Panc1 (cell line): ENCODE data around the gene RNF169. TPM values are rescaled to one million over a fixed set of nuclear protein-coding genes. Genes with fewer than 3 reads are reported as not detected.

Experiments used
- ATAC-seq: fragments of 200-7000 bp; cut with Tn5 transposase; 2 replicates; pipeline ENCODE4 v1.9.1; 2020; ENCODE audit warnings: mild to moderate bottlenecking, moderate library complexity
- BruUV-seq: library from RNA; stranded (reverse); fragments of 400-500 nt; replicated peaks from 2 replicates; lab custom pipeline; 2021; lab: Mats Ljungman, UMichigan
- CTCF ChIA-PET: fragments of 300-600 bp; sonication (Branson Sonifier 250); formaldehyde crosslinking; loops from one replicate; lab custom pipeline; 2022; ENCODE audit warnings: antibody characterized with exemption; lab: Charles Lee
- POLR2A ChIA-PET: fragments of 300-600 bp; sonication (Branson Sonifier 250); formaldehyde crosslinking; loops from one replicate; lab custom pipeline; 2022; ENCODE audit warnings: antibody characterized with exemption; lab: Charles Lee
- DNase-seq: peaks from one replicate; pipeline ENCODE4 v3.0.0-alpha.2; 2010; ENCODE audit warnings: low read depth, low spot score
- H3K27ac ChIP-seq: 2 replicates; pipeline ENCODE4 v1.5.1; 2011; ENCODE audit warnings: mild to moderate bottlenecking, low read length, inconsistent platforms
- H3K27me3 ChIP-seq: fragments of 200-500 bp; sonication (Bioruptor generic); 2 replicates; pipeline ENCODE4 v1.6.0; 2014; ENCODE audit warnings: low read length, inconsistent platforms; ENCODE audit not compliant: control insufficient read depth, insufficient read depth
- H3K36me3 ChIP-seq: fragments of 200-500 bp; sonication (Bioruptor generic); 2 replicates; pipeline ENCODE4 v1.5.1; 2014; ENCODE audit warnings: inconsistent platforms, mild to moderate bottlenecking, low read length, moderate library complexity; ENCODE audit not compliant: control insufficient read depth, insufficient read depth
- H3K4me1 ChIP-seq: 2 replicates; pipeline ENCODE4 v1.5.1; 2011; ENCODE audit warnings: inconsistent platforms, mild to moderate bottlenecking, low read length, moderate library complexity; ENCODE audit not compliant: control insufficient read depth, insufficient read depth
- H3K4me3 ChIP-seq, 2 experiments: 2 replicates each; pipeline ENCODE4 v1.5.1; 2011 to 2012; ENCODE audit warnings: low read depth in 2 of 2, low read length in 2 of 2, mild to moderate bottlenecking in 2 of 2, inconsistent platforms in 1 of 2, moderate library complexity in 1 of 2
- H3K9me3 ChIP-seq: fragments of 200-500 bp; sonication (Bioruptor generic); 2 replicates; pipeline ENCODE4 v1.5.1; 2014; ENCODE audit warnings: low read depth, mild to moderate bottlenecking, inconsistent platforms, low read length, moderate library complexity; ENCODE audit not compliant: control insufficient read depth, insufficient read depth
- POLR2AphosphoS5 ChIP-seq: IDR thresholded peaks from 2 replicates; pipeline ENCODE4 v1.6.1; 2012; ENCODE audit warnings: mild to moderate bottlenecking, low read depth, low read length, moderate library complexity
- SIN3A ChIP-seq: IDR thresholded peaks from 2 replicates; pipeline ENCODE4 v1.6.1; 2012; ENCODE audit warnings: low read depth, mild to moderate bottlenecking, low read length, moderate library complexity, borderline replicate concordance; ENCODE audit not compliant: insufficient read depth
- TCF7L2 ChIP-seq: IDR thresholded peaks from 2 replicates; pipeline ENCODE4 v1.6.1; 2011; ENCODE audit warnings: mild to moderate bottlenecking, low read depth, low read length, inconsistent platforms
- in situ Hi-C: cut with HindIII; loops from 2 replicates; pipeline ENCODE4 v1.10.0; 2016; ENCODE audit warnings: low sequenced_read_pairs, low pct_unique_long_range_greater_than_20kb
- intact Hi-C: fragments of 100-400 bp; cut with micrococcal nuclease; formaldehyde crosslinking; loops from one replicate; pipeline ENCODE4 v1.10.0; 2022; ENCODE audit not compliant: unreplicated experiment
- total RNA-seq: library from RNA; stranded (reverse); gene quantifications from one replicate; pipeline ENCODE4 v1.2.1, GENCODE V29; 2021; ENCODE audit not compliant: unreplicated experiment
- TF ChIP-seq, protein P1 (sequence below): fragments of 450-650 bp; IDR thresholded peaks from 2 replicates; pipeline ENCODE4 v1.5.1; 2017; ENCODE audit warnings: mild to moderate bottlenecking
- TF ChIP-seq, protein P2 (sequence below), 2 experiments: IDR thresholded peaks; 2 replicates each; pipeline ENCODE4 v1.6.1; 2011 to 2012; ENCODE audit warnings: low read depth in 2 of 2, control low read depth in 1 of 2, low read length in 1 of 2, mild to moderate bottlenecking in 1 of 2, moderate library complexity in 1 of 2; ENCODE audit not compliant: insufficient read depth in 1 of 2

RNF169 gene
- total RNA-seq, 1 experiment from 2014 or later = 23.6 TPM

DNA sequence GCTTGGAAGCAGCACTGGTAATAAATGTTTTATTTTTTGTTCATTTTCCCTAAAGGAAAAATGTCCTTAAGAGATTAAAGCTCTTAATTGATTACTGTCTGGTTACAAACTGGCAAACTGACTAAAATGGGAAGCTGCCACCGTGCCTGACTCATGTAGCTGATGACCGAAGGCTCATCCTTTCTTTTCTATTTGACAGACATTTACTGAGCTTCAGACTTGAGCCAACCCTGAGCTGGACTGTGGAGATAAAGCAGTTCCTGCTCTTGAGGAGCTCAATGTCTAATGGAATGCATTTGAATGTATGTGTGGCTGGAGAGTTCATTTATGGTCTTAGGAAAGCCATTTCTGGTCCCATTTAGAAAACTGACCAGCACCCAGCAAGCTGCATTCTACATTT, 91.3 kb downstream of the RNF169 start:
- in situ Hi-C loops = no loop called here
- TF ChIP-seq SIN3A (no peak), POLR2AphosphoS5 (no peak), TCF7L2 (no peak)
- TF ChIP-seq, protein P1, sequence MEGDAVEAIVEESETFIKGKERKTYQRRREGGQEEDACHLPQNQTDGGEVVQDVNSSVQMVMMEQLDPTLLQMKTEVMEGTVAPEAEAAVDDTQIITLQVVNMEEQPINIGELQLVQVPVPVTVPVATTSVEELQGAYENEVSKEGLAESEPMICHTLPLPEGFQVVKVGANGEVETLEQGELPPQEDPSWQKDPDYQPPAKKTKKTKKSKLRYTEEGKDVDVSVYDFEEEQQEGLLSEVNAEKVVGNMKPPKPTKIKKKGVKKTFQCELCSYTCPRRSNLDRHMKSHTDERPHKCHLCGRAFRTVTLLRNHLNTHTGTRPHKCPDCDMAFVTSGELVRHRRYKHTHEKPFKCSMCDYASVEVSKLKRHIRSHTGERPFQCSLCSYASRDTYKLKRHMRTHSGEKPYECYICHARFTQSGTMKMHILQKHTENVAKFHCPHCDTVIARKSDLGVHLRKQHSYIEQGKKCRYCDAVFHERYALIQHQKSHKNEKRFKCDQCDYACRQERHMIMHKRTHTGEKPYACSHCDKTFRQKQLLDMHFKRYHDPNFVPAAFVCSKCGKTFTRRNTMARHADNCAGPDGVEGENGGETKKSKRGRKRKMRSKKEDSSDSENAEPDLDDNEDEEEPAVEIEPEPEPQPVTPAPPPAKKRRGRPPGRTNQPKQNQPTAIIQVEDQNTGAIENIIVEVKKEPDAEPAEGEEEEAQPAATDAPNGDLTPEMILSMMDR = no peak
- TF ChIP-seq, protein P2, sequence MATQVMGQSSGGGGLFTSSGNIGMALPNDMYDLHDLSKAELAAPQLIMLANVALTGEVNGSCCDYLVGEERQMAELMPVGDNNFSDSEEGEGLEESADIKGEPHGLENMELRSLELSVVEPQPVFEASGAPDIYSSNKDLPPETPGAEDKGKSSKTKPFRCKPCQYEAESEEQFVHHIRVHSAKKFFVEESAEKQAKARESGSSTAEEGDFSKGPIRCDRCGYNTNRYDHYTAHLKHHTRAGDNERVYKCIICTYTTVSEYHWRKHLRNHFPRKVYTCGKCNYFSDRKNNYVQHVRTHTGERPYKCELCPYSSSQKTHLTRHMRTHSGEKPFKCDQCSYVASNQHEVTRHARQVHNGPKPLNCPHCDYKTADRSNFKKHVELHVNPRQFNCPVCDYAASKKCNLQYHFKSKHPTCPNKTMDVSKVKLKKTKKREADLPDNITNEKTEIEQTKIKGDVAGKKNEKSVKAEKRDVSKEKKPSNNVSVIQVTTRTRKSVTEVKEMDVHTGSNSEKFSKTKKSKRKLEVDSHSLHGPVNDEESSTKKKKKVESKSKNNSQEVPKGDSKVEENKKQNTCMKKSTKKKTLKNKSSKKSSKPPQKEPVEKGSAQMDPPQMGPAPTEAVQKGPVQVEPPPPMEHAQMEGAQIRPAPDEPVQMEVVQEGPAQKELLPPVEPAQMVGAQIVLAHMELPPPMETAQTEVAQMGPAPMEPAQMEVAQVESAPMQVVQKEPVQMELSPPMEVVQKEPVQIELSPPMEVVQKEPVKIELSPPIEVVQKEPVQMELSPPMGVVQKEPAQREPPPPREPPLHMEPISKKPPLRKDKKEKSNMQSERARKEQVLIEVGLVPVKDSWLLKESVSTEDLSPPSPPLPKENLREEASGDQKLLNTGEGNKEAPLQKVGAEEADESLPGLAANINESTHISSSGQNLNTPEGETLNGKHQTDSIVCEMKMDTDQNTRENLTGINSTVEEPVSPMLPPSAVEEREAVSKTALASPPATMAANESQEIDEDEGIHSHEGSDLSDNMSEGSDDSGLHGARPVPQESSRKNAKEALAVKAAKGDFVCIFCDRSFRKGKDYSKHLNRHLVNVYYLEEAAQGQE (IDR thresholded peaks at IDR 0.05; ENCODE audit: insufficient read depth in 1 of 2, low read depth in 2 of 2, low read length in 1 of 2) = no peak
- ChIA-PET CTCF (no interaction called here), POLR2A (no interaction called here)
- H3K27ac ChIP-seq = no peak overlapping the region
- no TSS peak for BruUV-seq
- peaks cover 30% of the 10 kb centered on the region for H3K36me3 ChIP-seq
- intact Hi-C loops = no loop called here
- no peaks in the 10 kb centered on the region for H3K4me1 ChIP-seq
- H3K27me3 ChIP-seq = no peaks in the 10 kb centered on the region
- H3K9me3 ChIP-seq = no peaks in the 10 kb centered on the region
- DNase-seq = no peak
- ATAC-seq = no peak
- no peak overlapping the region for H3K4me3 ChIP-seq

DNA sequence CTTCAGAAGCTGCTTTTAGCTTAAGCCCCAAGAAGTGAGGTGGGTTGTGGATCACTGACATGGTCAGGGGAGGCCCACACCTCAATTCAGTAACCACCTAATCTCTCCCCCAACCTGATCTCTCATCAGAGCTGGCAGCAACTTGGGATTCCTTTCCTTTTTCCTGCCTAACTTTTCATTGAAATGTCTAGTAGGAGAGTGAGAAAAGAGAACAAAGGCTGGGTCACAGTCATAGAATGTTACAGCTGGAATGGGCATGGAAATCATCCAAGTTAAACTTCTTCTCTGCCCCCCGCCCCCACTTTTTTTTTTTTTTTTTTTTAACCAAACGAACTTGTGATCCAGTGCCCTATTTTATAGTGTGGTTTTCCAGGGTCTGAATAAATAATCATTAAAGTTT, 91.8 kb downstream of the RNF169 start:
- in situ Hi-C loops (no loop called here), intact Hi-C loops (no loop called here)
- ATAC-seq (no peak), DNase-seq (no peak)
- ChIA-PET CTCF (no interaction called here), POLR2A (no interaction called here)
- peaks cover 27% of the 10 kb centered on the region for H3K36me3 ChIP-seq
- no peak overlapping the region for H3K4me3 ChIP-seq
- H3K4me1 ChIP-seq = no peaks in the 10 kb centered on the region
- H3K27me3 ChIP-seq = no peaks in the 10 kb centered on the region
- H3K9me3 ChIP-seq = no peaks in the 10 kb centered on the region
- TF ChIP-seq, protein P1 = no peak
- TF ChIP-seq TCF7L2 (no peak), POLR2AphosphoS5 (no peak), SIN3A (no peak)
- TF ChIP-seq, protein P2 (IDR thresholded peaks at IDR 0.05; ENCODE audit: insufficient read depth in 1 of 2, low read depth in 2 of 2, low read length in 1 of 2) = no peak
- H3K27ac ChIP-seq = no peak overlapping the region
- BruUV-seq = no TSS peak
